ENCODE results near the gene ZSCAN5B. TPM values are rescaled to one million over a fixed set of nuclear protein-coding genes. Genes with fewer than 3 reads are reported as not detected.
A peak's percentile ranks its signal among the peaks of the same experiment; 100 is the strongest.

Gene ZSCAN5B
- total and polyA plus RNA-seq, 8 donors: 0.07 TPM; not detected in 7

- no peak for TF ChIP-seq CTCF (IDR thresholded peaks at IDR 0.05)
- peaks cover 40 to 53% (median 46%) of the 10 kb centered on the region in 3 donors for H3K4me1 ChIP-seq
- ATAC-seq: peak in 2 of 4 donors; percentile 4 to 11
- peak overlapping the region in 1 of 4 donors; percentile 38 for H3K4me3 ChIP-seq
- peak in 3 of 6 donors; percentile 48 to 70 (median 54) for DNase-seq
- H3K9me3 ChIP-seq: no peaks in the 10 kb centered on the region
- intact Hi-C loops (cut with DNase I): no loop called here
- no peaks in the 10 kb centered on the region for H3K36me3 ChIP-seq
- 48 to 49% methylated on average over 10 of the region's 10 CpGs for WGBS, 2 donors
- no peak for FAIRE-seq
- no peaks in the 10 kb centered on the region for H3K27me3 ChIP-seq
- H3K27ac ChIP-seq: peak overlapping the region; percentile 16 to 95 (median 72)
Measured at GRCh38 chr19:56145698-56146097, 51.9 kb downstream of the ZSCAN5B start.

- no peak for FAIRE-seq
- WGBS, 2 donors: 73% methylated on average over 12 of the region's 12 CpGs
Measured at GRCh38 chr19:56144831-56145230, 52.8 kb downstream of the ZSCAN5B start.

GRCh38 chr19:56144376-56144775, 53.2 kb downstream of the ZSCAN5B start:
- Histone ChIP-seq H3K36me3 (no peaks in the 10 kb centered on the region), H3K9me3 (no peaks in the 10 kb centered on the region), H3K4me3 (no peak overlapping the region), H3K27ac (peak overlapping the region; percentile 85 to 95 (median 94)), H3K27me3 (no peaks in the 10 kb centered on the region), H3K4me1 (peaks cover 40 to 62% (median 54%) of the 10 kb centered on the region in 3 donors)
- 30 to 32% methylated on average over 6 of the region's 6 CpGs for WGBS, 2 donors
- ATAC-seq (no peak), DNase-seq (peak in 1 of 6 donors; percentile 41), FAIRE-seq (no peak)
- no peak for TF ChIP-seq CTCF (IDR thresholded peaks at IDR 0.05)
- intact Hi-C loops (cut with DNase I): no loop called here

More at GRCh38 chr19:56144831-56145230, 52.8 kb downstream of the ZSCAN5B start:
- ATAC-seq: no peak
- Histone ChIP-seq H3K4me3 (no peak overlapping the region), H3K36me3 (no peaks in the 10 kb centered on the region), H3K9me3 (no peaks in the 10 kb centered on the region), H3K4me1 (peaks cover 40 to 59% (median 51%) of the 10 kb centered on the region in 3 donors), H3K27ac (peak overlapping the region; percentile 85 to 95 (median 94)), H3K27me3 (no peaks in the 10 kb centered on the region)
- intact Hi-C loops (cut with DNase I): no loop called here
- TF ChIP-seq CTCF (IDR thresholded peaks at IDR 0.05): no peak
- DNase-seq: no peak

GRCh38 chr19:56142897-56143434, 54.6 kb downstream of the ZSCAN5B start:
- FAIRE-seq (no peak), ATAC-seq (no peak), DNase-seq (peak in 1 of 6 donors; percentile 33)
- no peaks in the 10 kb centered on the region for H3K9me3 ChIP-seq
- peak overlapping the region; percentile 85 to 95 (median 94) for H3K27ac ChIP-seq
- intact Hi-C loops (cut with DNase I): no loop called here
- H3K27me3 ChIP-seq: no peaks in the 10 kb centered on the region
- peak overlapping the region in 2 of 4 donors; percentile 14 to 48 for H3K4me3 ChIP-seq
- 59 to 79% methylated on average over 4 of the region's 4 CpGs for WGBS, 2 donors
- no peak for TF ChIP-seq CTCF (IDR thresholded peaks at IDR 0.05)
- H3K36me3 ChIP-seq: no peaks in the 10 kb centered on the region
- peaks cover 46 to 74% (median 64%) of the 10 kb centered on the region in 3 donors for H3K4me1 ChIP-seq
